Stimulated activated CD8-positive, alpha-beta memory T cell treated with anti-CD3 and anti-CD28 coated beads, Interleukin-4, amount 100 ng/mL, for 1 hour (primary cell): ENCODE results near the gene HAVCR2.

ENCODE experiments used
- DNase-seq, 2 donors: peaks; one replicate each; pipeline ENCODE4 v3.0.0-alpha.2; 2020; ENCODE audit warnings: low read depth in 2 of 2, low spot score in 1 of 2

HAVCR2 gene

GRCh38 chr5:157108976-157109375, at the start of gene HAVCR2:
Gene HAVCR2 (minus strand): TSS chr5:157109044. CDS start chr5:157108983, 61 bp downstream.
- DNase-seq, result no peak

GRCh38 chr5:157157293-157157891, 48.5 kb upstream of the HAVCR2 start:
- no peak for DNase-seq

DNA sequence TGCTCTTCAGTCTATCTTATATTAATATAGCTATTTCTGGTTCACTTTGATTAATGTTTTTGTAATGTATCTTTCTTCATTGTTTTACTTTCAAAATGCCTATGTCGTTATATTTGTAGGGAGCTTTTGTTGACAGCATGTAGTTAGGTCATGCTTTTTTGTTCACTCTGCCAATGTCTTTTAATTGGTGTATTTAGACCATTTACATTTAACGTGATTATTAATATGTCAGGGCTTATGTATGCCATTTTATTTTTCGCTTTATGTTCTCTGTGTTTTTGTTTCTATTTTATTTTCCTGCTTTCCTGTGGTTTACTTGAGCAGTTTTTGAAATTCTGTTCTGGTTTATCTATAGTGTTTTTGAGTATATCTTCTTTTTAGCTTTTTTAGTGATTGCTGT, 46.5 kb upstream of the HAVCR2 start:
- no peak for DNase-seq

GRCh38 chr5:157150995-157151394, 42.2 kb upstream of the HAVCR2 start:
- no peak for DNase-seq

DNA sequence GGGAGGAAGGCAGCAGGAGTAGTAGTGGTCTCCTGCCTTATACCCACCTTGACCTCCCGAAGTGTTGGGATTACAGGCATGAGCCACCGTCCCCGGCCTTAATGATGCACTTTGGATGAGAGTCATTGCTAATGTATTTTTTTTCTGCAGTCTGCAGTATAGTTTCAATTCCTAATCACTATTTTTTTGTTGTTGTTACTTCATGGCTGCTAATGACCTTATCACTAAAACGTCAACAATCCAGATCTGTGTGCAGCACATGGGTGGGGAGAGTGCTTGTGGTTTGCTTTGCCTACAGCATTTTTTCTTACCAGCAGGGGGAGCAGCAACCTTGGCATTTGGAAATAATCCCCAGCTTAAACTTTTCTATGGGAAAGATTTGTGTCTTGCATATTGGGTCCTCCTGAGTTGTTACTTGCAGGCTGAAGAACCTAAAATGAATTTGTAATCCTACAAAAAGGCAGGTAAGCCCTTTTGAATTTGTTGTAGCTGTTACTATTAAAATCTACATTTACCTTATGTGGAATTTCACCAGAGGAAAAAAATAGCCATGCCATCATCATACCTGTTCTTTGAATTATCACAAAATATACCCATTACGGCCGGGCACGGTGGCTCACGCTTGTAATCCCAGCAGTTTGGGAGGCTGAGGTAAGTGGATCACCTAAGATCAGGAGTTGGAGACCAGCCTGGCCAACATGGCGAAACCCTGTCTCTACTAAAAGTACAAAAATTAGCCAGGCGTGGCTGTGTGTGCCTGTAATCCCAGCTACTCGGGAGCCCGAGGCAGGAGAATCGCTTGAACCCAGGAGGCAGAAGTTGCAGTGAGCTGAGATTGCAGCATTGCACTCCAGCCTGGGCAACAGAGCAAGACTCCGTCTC, 40.1 kb upstream of the HAVCR2 start:
- DNase-seq, result peak; percentile 68

DNA sequence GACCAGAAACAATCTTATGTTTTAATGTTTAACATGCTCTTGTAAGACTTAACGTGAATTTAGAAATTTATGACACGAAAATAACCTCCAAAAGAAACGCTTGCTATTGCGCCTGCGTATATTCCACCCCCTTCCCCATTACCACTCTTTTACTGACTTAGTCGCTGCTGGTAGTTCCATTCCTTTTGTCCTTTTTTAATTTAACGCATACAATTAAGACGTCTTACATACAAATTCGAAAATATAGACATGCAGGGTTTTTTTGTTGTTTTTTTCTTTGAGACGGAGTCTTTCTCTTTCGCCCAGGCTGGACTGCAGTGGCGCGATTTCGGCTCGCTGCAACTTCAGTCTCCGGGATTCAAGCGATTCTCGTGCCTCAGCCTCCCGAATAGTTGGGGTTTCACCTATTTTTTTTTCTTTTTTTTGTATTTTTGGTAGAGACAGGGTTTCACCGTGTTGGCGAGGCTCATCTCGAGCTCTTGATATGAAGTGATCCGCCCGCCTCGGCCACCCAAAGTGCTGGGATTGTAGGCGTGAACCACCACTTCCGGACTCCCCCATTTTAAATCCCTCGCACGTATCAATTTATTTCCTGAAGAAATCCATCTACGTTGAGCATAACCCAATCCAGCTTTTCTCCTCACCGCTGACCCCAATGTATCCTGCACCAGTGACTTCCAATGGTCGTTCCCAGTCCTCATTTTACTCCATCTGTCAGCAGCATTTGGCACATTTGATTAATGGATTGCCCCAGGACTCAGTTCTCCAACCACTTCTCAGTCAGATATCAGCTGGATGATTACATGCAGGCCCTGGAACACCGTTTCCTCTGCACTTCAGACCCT, 34.5 kb upstream of the HAVCR2 start:
- DNase-seq, result peak in 1 of 2 donors; percentile 17

GRCh38 chr5:157142317-157143126, 33.7 kb upstream of the HAVCR2 start, which contains the start of gene MED7:
Gene MED7 (minus strand): TSS chr5:157142865. CDS start chr5:157139431, 3,434 bp downstream.
- DNase-seq, result peak; percentile 65 to 83

GRCh38 chr5:157137691-157138090, 28.8 kb upstream of the HAVCR2 start:
- DNase-seq, result no peak

GRCh38 chr5:157132281-157132612, 23.4 kb upstream of the HAVCR2 start:
- no peak for DNase-seq

GRCh38 chr5:157130925-157131324, 22.1 kb upstream of the HAVCR2 start:
- no peak for DNase-seq

DNA sequence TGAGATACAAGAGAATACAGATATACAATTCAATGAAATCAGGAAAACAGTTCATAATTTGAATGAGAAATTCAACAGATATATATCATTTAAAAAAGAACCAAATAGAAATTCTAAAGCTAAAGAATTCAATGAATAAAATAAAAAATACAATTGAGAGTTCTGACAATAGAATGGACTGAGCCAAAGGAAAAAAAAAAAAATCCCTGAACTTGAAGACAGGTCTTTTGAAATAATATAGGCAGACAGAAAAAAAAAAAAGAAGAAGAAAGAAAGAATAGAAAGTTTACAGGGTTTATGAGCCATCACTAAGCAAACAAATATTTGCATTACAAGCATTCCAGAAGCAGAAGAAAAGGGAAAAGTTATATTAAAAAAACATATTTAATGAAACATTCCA, 12.9 kb upstream of the HAVCR2 start:
- no peak for DNase-seq

DNA sequence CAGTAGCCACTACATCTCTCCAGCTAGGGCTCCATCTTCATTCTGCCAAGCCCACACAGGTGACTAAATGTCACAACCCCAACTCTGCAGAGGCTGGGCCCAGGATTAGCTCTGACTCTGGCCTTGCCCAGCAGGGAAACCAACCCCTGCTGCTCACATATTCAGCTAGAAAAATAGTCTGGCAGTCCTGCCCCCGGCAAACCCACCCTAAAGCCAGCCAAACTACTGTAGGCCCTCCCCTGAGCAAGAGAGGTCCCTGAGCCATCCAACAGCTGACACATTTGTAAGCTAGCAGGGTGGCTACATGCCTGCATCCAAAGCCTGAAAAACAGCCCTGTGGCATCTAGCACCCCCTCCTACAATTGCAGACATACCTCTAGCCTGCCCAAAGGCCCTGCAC, 11.3 kb upstream of the HAVCR2 start:
- no peak for DNase-seq

GRCh38 chr5:157116483-157116954, 7.7 kb upstream of the HAVCR2 start:
- no peak for DNase-seq

DNA sequence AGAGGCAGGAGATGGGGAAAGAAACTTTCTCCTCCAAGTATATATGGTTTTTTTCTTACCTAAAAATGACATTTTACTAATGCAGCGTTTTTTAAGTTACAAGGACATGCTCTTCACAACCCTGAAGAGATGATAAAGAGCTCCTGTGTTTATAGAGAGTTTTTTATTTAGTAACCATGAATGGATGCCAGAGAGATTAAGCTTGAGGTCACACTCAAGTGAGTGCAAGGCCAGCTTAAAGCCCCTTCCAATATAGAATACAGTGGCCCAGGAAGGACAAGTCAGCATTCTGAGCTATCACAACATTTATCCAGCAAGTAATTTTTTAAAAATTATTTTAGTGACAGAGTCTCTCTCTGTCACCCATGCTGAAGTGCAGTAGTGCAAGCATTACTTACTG, 6.7 kb upstream of the HAVCR2 start:
- no peak for DNase-seq

- DNase-seq, result no peak
These were observed 6.2 kb upstream of the HAVCR2 start for GRCh38 chr5:157115012-157115411.

DNA sequence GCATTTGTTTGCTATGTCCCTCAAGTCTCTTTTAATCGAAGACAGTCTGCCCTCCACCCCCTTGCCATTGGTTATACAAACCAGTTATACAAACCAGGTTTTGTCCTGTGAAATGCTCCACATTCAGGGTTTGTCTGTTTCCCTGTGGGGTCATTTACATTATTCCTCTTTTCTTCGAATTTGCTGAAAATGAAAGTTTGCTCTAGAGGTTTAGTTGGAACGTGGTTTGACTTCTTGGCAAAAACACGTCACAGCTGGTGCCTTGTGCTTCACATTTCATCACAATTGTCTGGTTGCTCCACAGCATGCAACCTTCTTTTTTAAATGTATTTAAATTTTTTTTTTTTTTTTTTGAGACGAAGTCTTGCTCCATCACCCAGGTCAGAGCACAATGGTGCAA, 4.2 kb upstream of the HAVCR2 start:
- DNase-seq, result no peak

DNA sequence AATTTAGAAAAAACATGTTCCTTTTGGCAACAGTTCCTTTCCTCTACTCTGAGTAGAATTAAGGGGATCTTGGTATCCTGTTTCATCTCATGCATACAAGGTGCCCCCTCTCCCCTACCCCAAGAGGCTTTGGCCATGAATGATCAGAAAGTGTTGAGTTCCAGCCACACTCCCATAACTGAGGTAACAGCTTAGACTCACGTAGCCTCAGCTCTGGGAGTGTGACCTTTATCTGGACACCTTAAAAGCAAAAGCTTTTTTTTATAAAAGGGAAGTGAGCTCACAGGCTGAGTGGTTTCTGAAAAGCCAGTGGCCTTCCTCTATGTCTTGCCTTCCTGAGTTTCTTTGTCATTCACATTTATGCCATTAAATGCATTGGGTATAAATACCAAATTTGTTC, 900 bp upstream of the HAVCR2 start:
- DNase-seq, result no peak

- no peak for DNase-seq
These were observed 1.3 kb downstream of the HAVCR2 start for GRCh38 chr5:157107508-157107907.

DNA sequence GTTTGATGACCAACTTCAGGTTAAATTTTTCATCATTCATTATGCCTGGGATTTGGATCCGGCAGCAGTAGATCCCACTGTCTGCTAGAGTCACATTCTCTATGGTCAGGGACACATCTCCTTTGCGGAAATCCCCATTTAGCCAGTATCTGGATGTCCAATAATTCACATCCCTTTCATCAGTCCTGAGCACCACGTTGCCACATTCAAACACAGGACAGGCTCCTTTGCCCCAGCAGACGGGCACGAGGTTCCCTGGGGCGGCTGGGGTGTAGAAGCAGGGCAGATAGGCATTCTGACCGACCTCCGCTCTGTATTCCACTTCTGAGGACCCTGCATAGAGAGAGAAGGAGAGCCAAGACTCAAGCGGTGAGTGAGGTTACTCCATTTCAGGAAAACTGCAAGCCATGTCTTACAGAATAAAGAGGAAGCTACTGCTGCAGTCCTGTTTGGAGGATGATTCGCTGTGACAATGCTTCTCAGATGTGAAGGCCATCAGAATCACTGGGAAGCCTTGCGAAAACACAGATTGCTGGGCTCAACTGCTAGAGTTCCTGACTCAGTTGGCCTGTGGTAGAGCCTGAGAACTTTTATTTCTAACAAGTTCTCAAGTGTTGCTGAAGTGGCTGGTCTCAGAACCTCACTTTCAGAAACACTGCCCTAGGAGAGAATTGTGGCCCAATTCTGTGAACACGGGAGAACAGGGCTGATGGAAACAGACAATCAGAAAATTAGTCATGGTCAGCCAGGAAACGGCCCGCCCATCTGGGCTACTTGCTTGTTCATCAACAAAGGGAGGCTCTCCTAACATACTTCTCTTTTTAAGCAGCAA, 2.0 kb downstream of the HAVCR2 start:
- no peak for DNase-seq

GRCh38 chr5:157100140-157100679, 8.6 kb downstream of the HAVCR2 start:
- DNase-seq, result no peak
